Right ventricle myocardium inferior (tissue), 1 donor: ENCODE measurements around the gene ZNF71. TPM values are rescaled to one million over a fixed set of nuclear protein-coding genes. Genes with fewer than 3 reads are reported as not detected.

Experiments
- ATAC-seq: fragments of 200-7000 bp; cut with Tn5 transposase; one replicate; pipeline ENCODE4 v1.9.1; 2020; ENCODE audit warnings: mild to moderate bottlenecking, moderate library complexity
- DNase-seq: peaks from one replicate; pipeline ENCODE4 v3.0.0; 2021; ENCODE audit errors: missing footprints
- intact Hi-C: fragments of 100-400 bp; cut with DNase I; formaldehyde crosslinking; loops from one replicate; pipeline ENCODE4 v1.11.0; 2022
- total RNA-seq: library from RNA; stranded (reverse); fragmentation: NEBNext Ultra II Directional; extraction: Animal tissue kit (Norgen Biotek cat#: 25700); gene quantifications from one replicate; pipeline ENCODE4 v1.2.1, GENCODE V29; 2021
- donor health status: DM: no; HTN: yes; CAD: no; lungs with severe emphysema.

ZNF71 gene
- total RNA-seq, 1 donor from 2014 or later: 6.4 TPM

- DNase-seq (no peak), ATAC-seq (no peak)
- intact Hi-C loops: no loop called here
These were observed 17.6 kb downstream of the ZNF71 start for GRCh38 chr19:56612737-56613136.

- ATAC-seq: no peak
- intact Hi-C loops: no loop called here
- DNase-seq: no peak
These were observed 18.5 kb downstream of the ZNF71 start for GRCh38 chr19:56613639-56614038.

GRCh38 chr19:56617531-56617930, 22.4 kb downstream of the ZNF71 start:
- intact Hi-C loops: no loop called here
- ATAC-seq: no peak
- no peak for DNase-seq

- ATAC-seq (no peak), DNase-seq (no peak)
- intact Hi-C loops: no loop called here
These were observed 24.0 kb downstream of the ZNF71 start for GRCh38 chr19:56619121-56619520.

GRCh38 chr19:56622374-56622773, 27.3 kb downstream of the ZNF71 start:
- no peak for ATAC-seq
- DNase-seq: no peak
- intact Hi-C loops: no loop called here

- intact Hi-C loops: no loop called here
- DNase-seq (no peak), ATAC-seq (no peak)
These were observed 27.9 kb downstream of the ZNF71 start for GRCh38 chr19:56623006-56623405.

GRCh38 chr19:56625708-56626107, 30.6 kb downstream of the ZNF71 start:
- ATAC-seq (no peak), DNase-seq (no peak)
- intact Hi-C loops: no loop called here

GRCh38 chr19:56633021-56633420, 37.9 kb downstream of the ZNF71 start:
- intact Hi-C loops: no loop called here
- DNase-seq: no peak
- no peak for ATAC-seq

GRCh38 chr19:56637976-56638555, 43.0 kb downstream of the ZNF71 start:
- ATAC-seq (peak; percentile 78), DNase-seq (peak; percentile 78)
- intact Hi-C loops: no loop called here

- no peak for DNase-seq
- ATAC-seq: no peak
- intact Hi-C loops: no loop called here
These were observed 44.1 kb downstream of the ZNF71 start for GRCh38 chr19:56639217-56639616.

- intact Hi-C loops: no loop called here
- no peak for ATAC-seq
- DNase-seq: no peak
These were observed 47.8 kb downstream of the ZNF71 start, which contains the start of gene SMIM17 for GRCh38 chr19:56642711-56643459. Gene SMIM17, plus strand, starts transcription at chr19:56643159. Its CDS starts 2,509 bp downstream, at chr19:56645668.

- DNase-seq (no peak), ATAC-seq (no peak)
- intact Hi-C loops: no loop called here
These were observed 48.4 kb downstream of the ZNF71 start for GRCh38 chr19:56643460-56643955.

GRCh38 chr19:56654151-56654550, 59.0 kb downstream of the ZNF71 start:
- DNase-seq (no peak), ATAC-seq (no peak)
- intact Hi-C loops: no loop called here

GRCh38 chr19:56660381-56661107, 65.4 kb downstream of the ZNF71 start:
- intact Hi-C loops: no loop called here
- ATAC-seq (peak; percentile 64), DNase-seq (no peak)

- DNase-seq: no peak
- intact Hi-C loops: no loop called here
- no peak for ATAC-seq
These were observed 66.1 kb downstream of the ZNF71 start for GRCh38 chr19:56661248-56661647.

- DNase-seq: no peak
- intact Hi-C loops: no loop called here
- no peak for ATAC-seq
These were observed 68.9 kb downstream of the ZNF71 start for GRCh38 chr19:56663931-56664500.

- DNase-seq (no peak), ATAC-seq (no peak)
- intact Hi-C loops: no loop called here
These were observed 69.4 kb downstream of the ZNF71 start for GRCh38 chr19:56664511-56664910.

- intact Hi-C loops: no loop called here
- no peak for ATAC-seq
- no peak for DNase-seq
These were observed 72.3 kb downstream of the ZNF71 start for GRCh38 chr19:56667311-56667870.

GRCh38 chr19:56668676-56669075, 73.6 kb downstream of the ZNF71 start:
- ATAC-seq: no peak
- DNase-seq: no peak
- intact Hi-C loops: no loop called here
